Endometrial microvascular endothelial cells (primary cell): ENCODE results near the gene FAM162A. TPM values are rescaled to one million over a fixed set of nuclear protein-coding genes. Genes with fewer than 3 reads are reported as not detected.
"Not testable (repeated sequence)": the region's sequence is repeated elsewhere in the genome, so short reads cannot be mapped to it uniquely, and the experiment has no call there.

Experiments
- in situ Hi-C: cut with HindIII; loops from 2 replicates; pipeline ENCODE4 v1.10.0; 2017; ENCODE audit warnings: low sequenced_read_pairs, low pct_unique_long_range_greater_than_20kb; ENCODE audit errors: inconsistent ontology term
- total RNA-seq: library from RNA; depleted of rRNA; stranded (reverse); fragments of >200 nt; gene quantifications from one replicate; pipeline ENCODE4 v1.2.3, GENCODE V29; 2015; ENCODE audit errors: inconsistent ontology term

FAM162A gene
- total RNA-seq: 21.2 TPM

DNA sequence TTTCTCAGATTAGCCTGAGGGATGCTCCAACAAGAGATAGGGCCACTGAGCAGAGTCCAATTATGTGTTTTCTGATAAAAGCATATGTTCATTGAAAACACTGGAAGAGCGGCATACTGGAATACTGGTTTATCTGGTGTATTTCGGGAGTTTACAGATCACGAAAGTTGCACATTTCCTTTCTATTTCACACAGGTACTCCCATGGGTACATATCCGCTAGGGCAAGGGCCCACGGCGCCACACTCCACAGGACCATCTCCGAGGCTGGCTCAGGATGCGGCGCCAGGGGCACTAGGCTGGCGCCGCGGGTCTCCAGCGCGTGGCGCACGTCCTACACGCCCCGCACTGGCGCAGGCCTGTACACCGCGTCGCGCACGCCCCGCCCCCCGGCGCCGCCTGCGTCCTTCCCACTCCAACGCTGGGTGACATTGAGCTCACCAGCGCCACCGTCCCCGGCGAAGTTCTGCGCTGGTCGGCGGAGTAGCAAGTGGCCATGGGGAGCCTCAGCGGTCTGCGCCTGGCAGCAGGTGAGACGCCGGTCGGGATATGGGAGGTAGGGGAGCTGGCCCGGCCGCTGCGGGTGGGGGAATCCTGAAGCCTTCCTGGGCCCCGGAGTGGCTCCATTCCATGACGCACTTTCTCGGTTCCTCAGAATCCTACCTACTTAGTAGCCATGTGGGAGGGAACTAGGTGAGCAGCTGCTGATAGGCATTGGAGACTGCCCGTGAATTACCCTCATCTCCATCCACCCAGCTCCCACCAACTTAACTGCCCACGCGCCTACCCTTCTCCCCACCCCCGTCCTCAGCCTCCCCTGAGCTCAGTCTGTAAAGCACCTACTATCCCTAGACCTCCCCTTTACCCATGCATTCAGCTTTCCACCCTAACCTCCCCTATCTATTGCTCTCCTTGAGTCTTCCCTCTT, at the start of gene FAM162A:
Gene FAM162A, plus strand, starts transcription at position 412 of the 927 bp plus-strand sequence. Its CDS starts 84 bp downstream, at position 496.
- in situ Hi-C loops: no loop called here

DNA sequence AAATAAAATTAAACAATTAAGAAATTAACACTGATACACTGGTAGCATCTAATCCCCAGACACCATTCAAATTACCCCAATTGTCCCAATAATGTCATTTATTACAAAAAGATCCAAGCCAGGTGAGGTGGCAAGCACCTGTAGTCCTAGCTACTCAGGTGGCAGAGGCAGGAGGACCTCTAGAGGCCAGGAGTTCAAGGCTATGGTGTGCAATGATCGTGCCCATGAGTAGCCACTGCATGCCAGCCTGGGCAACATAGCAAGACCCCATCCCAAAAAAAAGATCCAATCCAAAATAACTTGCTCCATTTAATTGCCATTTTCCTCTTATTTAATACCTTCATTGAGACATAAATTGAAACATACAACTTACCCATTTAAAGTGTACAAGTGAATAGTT, 41.2 kb upstream of the FAM162A start:
- in situ Hi-C loops: no loop called here

DNA sequence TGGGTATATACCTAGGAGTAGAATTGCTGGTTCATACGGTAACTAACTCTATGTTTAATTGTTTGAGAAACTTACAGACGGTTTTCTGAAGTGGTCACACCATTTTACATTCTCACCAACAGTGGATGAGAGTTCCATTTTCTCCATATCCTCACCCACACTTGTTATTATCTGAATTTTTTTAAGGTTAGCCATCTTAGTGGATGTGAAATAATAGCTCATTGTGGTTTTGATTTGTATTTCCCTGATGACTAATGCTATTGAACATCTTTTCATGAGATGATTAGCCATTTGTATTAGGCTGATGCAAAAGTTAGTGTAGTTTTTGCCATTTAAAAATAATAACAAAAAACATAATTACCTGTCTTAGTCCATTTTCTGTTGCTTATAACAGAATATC, 40.3 kb upstream of the FAM162A start:
- in situ Hi-C loops: no loop called here

- in situ Hi-C loops: no loop called here
Observed at GRCh38 chr3:122349171-122349570, 34.8 kb upstream of the FAM162A start.

GRCh38 chr3:122350814-122351418, 33.1 kb upstream of the FAM162A start:
- in situ Hi-C loops: no loop called here

DNA sequence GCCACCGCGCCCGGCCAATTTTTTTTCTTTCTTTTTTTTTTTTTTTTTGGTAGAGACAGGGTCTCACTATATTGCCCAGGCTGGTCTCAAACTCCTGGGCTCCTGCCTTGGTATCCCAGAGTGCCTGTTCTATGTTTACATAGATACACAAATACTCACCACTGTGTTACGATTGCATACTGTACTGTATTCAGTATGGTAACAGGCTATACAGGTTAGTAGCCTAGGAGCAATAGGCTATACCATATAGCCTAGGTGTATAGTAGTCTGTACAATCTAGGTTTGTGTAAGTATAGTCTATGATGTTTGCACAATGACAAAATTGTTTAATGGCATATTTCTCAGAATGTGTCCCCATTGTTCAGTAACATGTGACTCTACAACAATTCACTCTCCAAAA, 32.4 kb upstream of the FAM162A start:
- in situ Hi-C loops: no loop called here

DNA sequence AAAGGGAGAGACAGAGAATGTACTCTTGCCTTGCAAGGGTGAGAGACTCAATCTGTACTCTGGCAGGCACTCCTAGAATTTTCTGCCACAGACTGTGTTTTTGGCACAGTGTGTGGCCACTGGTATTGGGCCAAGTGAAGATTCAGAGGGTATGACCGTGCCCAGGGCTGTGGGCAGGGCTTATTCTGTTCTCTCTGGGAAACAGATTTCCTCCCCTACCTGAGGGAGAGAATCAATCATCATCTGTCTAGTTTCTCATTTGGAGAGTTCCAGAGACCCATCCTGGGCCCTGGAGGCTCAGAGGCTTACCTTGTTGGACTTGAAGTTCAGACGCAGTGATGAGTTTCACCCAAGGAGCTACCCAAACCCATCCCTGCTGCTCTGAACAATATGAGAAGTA, 30.8 kb upstream of the FAM162A start:
- in situ Hi-C loops: no loop called here

GRCh38 chr3:122353893-122354401, 30.0 kb upstream of the FAM162A start:
- in situ Hi-C loops: no loop called here

DNA sequence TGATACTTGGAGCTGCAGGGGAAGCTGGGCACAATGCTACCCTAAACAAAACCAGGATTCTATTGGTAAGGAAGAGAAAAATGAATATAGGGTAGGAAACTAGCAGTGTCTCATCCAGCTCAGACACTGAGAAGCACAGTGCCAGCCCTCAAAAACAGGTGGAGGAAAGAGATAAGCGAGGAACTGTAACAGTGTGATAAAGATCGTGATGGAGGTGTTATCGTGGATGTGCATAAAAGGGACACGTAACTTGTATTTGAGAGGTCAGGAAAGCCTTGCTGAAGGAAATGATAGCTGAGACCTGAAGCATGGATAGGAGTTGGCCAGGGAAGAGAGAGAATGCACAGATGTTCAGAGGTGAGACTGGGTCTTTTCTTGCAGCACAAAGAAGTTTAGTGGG, 28.4 kb upstream of the FAM162A start:
- in situ Hi-C loops: no loop called here

DNA sequence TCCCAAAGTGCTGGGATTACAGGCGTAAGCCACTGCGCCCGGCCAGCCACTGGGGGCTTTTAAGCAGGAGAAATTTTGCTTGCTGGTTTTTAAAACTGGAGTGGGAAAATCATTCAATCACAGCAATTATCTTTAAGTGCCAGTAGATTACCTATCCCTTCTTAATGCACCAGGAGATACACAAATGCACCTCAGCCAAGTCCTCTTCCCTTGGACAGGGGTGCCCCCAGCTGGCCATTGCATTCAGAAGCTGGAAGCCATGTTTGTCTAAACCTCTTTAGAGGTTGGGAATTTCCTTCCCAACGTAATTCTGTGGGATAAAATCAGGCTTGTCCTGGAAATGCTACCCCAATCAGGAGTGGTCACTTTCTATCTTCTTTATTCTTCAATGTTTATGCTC, 27.6 kb upstream of the FAM162A start:
- in situ Hi-C loops: no loop called here

DNA sequence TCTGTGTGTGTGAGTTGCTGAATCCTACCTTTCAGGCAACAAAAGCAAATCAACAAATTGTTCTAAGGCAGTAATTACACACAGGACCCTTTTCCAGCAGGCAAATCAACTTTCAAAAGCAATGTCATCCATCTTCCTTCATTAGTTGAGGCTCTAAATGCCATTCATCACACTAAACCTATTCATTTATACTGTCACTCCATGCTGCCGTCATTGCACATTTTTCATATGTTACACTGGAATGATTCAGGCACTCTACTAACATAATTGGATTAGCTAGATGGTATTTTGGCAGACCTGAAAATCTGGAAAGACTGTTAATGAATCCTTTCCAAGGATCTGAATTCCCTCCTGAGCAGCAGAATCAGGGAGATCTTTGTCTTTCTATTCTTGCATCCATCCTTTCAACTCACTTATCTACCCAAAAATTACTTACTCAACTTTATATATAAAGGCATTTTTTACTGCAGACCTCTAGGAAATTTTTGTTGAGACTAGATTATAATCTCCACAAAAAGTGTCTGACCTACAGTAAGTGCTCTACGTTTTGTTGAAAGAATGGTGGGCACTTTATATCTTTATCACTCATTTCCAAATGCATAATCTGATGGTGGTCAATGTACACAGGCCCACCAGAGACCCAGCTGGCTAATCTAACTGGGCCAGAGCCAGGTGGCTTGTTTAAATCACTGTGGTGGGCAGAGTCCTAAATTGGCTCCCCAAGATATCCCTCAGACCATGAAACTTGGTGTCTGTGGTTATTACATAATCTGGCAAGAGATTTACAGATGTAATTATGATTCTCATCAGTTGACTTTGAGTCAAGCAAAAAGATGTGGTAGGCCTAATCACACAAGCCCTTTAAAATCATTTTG, 25.9 kb upstream of the FAM162A start:
- in situ Hi-C loops: no loop called here

- in situ Hi-C loops: no loop called here
Observed at GRCh38 chr3:122358703-122359032, 25.3 kb upstream of the FAM162A start.

DNA sequence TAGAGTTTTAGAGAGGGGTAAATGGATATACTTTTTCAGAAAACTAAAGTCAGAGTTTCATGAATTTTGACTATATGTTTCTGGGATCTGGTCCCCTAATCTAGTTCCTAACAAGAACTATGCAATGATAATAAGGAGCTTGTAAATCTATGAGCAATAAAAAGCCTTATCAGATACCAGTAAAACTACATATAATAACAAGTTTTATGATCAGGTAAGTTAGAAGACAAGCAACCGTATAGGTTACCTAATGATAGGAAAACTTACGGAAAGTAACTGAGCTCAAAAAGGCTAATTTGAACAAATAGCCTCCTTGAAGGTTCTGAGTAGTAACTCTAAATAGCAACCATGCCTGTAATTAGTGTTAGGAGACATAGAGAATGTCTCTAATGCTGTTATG, 22.0 kb upstream of the FAM162A start:
- in situ Hi-C loops: no loop called here

- in situ Hi-C loops: no loop called here
Observed at GRCh38 chr3:122364490-122364889, 19.5 kb upstream of the FAM162A start.

DNA sequence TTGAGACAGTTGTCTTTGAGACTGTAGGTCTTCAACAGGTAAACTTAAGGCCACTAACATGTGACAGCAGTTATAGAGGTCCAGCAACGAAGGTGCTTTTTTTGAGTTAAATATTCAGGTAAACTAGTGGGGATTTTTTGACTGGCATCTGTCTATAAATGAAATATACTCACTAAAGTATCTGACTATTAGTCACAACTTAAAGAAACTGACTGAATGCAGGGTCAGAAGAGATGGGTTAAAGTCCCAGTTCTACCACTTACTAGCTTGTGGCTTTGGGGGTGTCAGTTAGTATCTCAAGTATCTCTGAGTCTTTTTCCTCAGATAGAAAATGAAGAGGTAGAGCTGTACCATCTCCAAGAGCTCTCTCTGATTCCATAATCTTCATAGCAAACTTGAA, 18.9 kb upstream of the FAM162A start:
- in situ Hi-C loops: no loop called here

DNA sequence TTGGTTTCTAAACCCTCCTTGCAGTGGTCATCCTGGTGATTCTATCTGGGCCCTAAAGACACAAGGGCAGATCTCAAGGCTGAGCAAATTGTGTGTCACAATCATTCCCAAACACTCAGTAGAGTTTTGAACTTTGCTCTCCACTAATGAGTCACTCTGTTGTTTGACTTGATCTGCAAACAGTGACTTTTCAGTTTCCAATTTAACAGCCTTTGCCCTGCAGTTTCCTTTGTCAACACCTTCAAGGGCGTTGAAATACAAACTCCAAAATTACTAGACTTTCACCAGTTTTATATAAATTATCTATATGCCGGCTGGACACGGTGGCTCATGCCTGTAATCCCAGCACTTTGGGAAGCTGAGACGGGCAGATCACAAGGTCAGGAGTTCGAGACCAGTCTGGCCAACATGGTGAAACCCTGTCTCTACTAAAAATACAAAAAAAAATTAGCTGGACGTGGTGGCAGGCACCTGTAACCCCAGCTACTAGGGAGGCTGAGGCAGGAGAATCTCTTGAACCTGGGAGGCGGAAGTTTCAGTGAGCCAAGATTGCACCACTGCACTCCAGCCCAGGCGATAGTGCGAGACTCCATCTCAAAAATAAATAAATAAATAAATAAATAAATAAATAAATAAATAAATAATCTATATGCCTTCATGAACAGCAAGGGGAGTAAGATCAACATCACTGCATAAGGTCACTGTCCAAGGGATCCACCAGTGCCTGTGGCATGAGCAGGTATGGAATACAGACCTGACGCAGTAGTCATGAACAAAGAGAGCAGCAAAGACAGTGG, 18.2 kb upstream of the FAM162A start:
- in situ Hi-C loops: not testable (repeated sequence)

DNA sequence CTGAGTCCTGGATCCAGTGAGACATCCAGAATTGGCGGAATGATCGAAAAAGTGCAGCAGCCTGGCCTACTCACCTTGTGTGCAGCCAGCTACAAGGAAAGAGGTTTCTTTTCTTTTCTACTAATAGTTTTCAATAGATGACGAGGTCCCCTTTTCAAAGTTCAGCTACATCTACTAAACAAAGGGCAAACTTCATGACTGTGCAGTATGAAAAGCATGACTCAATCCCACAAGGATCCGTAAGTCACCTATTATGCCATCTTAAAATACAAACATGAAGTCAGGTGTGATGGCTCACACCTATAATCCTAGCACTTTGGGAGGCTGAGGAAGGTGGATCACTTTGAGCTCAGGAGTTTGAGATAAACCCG, 17.6 kb upstream of the FAM162A start:
- in situ Hi-C loops: no loop called here

DNA sequence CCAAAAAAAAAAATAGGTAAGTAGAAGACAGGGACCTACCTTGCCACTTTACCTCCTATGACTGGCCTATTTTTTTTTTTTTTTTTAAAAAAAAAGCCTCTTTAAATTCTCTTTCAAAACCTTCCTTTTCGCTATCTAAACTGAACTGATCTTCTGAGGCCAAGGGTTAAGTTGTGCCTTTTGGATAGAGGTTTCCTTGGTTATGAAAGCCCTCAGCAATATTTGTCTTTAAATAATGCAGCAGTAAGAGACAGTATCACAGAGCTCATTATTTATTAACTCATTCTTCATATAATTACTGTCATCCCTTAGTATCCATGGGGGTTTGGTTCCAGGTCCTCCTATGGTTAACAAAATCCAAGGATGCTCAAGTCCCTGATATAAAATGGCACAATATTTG, 9.9 kb upstream of the FAM162A start:
- in situ Hi-C loops: no loop called here

GRCh38 chr3:122377975-122378374, 6.0 kb upstream of the FAM162A start:
- in situ Hi-C loops: no loop called here
